ENCODE data around the gene NUP214.

Gene NUP214

GRCh38 chr9:131125288-131126058 lies at the start of gene NUP214:
TSS of gene NUP214 (plus strand) at chr9:131125586. CDS start at chr9:131125705, 119 bp downstream.
- in situ Hi-C loops (cut with HindIII; ENCODE audit: low sequenced_read_pairs), result no loop called here

- in situ Hi-C loops (cut with HindIII; ENCODE audit: low sequenced_read_pairs), result no loop called here
Measured at GRCh38 chr9:131076347-131077195, 48.8 kb upstream of the NUP214 start.

- in situ Hi-C loops (cut with HindIII; ENCODE audit: low sequenced_read_pairs), result no loop called here
Measured at GRCh38 chr9:131078427-131079366, 46.7 kb upstream of the NUP214 start.

GRCh38 chr9:131080589-131080988 lies 44.8 kb upstream of the NUP214 start:
- in situ Hi-C loops (cut with HindIII; ENCODE audit: low sequenced_read_pairs), result no loop called here

GRCh38 chr9:131081868-131082267 lies 43.5 kb upstream of the NUP214 start:
- in situ Hi-C loops (cut with HindIII; ENCODE audit: low sequenced_read_pairs), result no loop called here

- in situ Hi-C loops (cut with HindIII; ENCODE audit: low sequenced_read_pairs), result no loop called here
Measured at GRCh38 chr9:131082774-131083512, 42.4 kb upstream of the NUP214 start.

GRCh38 chr9:131084661-131085369 lies 40.6 kb upstream of the NUP214 start:
- in situ Hi-C loops (cut with HindIII; ENCODE audit: low sequenced_read_pairs), result no loop called here

- in situ Hi-C loops (cut with HindIII; ENCODE audit: low sequenced_read_pairs), result no loop called here
Measured at GRCh38 chr9:131085370-131086122, 39.8 kb upstream of the NUP214 start.

- in situ Hi-C loops (cut with HindIII; ENCODE audit: low sequenced_read_pairs), result no loop called here
Measured at GRCh38 chr9:131087354-131087893, 38.0 kb upstream of the NUP214 start.

- in situ Hi-C loops (cut with HindIII; ENCODE audit: low sequenced_read_pairs), result no loop called here
Measured at GRCh38 chr9:131090025-131090787, 35.2 kb upstream of the NUP214 start.

GRCh38 chr9:131091352-131091992 lies 33.9 kb upstream of the NUP214 start:
- in situ Hi-C loops (cut with HindIII; ENCODE audit: low sequenced_read_pairs), result no loop called here

GRCh38 chr9:131092030-131092429 lies 33.4 kb upstream of the NUP214 start:
- in situ Hi-C loops (cut with HindIII; ENCODE audit: low sequenced_read_pairs), result no loop called here

- in situ Hi-C loops (cut with HindIII; ENCODE audit: low sequenced_read_pairs), result no loop called here
Measured at GRCh38 chr9:131092548-131093440, 32.6 kb upstream of the NUP214 start.

- in situ Hi-C loops (cut with HindIII; ENCODE audit: low sequenced_read_pairs), result no loop called here
Measured at GRCh38 chr9:131094015-131094414, 31.4 kb upstream of the NUP214 start.

GRCh38 chr9:131094622-131095021 lies 30.8 kb upstream of the NUP214 start:
- in situ Hi-C loops (cut with HindIII; ENCODE audit: low sequenced_read_pairs), result no loop called here

GRCh38 chr9:131095666-131096268 lies 29.6 kb upstream of the NUP214 start:
- in situ Hi-C loops (cut with HindIII; ENCODE audit: low sequenced_read_pairs), result no loop called here

Measured in DLD1 (cell line).